ENCODE measurements around the gene OR8K5. TPM values are rescaled to one million over a fixed set of nuclear protein-coding genes. Genes with fewer than 3 reads are reported as not detected.

Gene OR8K5
- total and polyA plus RNA-seq, 2 donors from 2014 or later = not detected

DNA sequence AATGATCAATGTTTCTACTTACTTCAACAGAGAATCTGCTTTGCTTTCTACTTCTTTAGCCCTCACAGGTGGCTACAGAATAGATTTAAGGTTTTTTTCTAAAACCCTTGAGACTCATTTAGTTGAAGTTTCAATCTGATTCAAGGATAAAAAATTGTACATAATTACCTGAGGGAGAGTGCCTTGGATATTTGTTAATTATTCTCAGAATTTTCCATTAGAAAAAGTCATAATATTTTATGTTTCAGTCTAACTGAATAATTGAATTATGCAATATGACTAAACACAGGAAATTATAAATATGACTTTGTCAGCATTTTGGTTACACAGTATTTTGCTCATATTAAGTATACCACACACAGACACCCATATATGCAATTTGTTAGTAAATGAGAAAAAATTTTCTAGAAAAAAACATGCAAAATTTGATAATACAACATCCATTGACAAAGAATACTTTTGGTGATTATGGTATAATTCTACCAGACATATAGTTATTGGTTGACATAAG is 19.9 kb downstream of the OR8K5 start, which contains the start of gene OR8J3:
Gene OR8J3 (minus strand): TSS at position 51 of the 511 bp plus-strand sequence. CDS start 2,483 bp downstream, outside the sequence.
- intact Hi-C loops (cut with DNase I) = no loop called here
- FAIRE-seq (no peak), DNase-seq (no peak)
- Histone ChIP-seq H3K9ac (ENCODE audit: low read length in 3 of 3) (no peak within 1 kb of the TSS), H3K9me3 (ENCODE audit: control insufficient read depth in 2 of 3, insufficient read depth in 1 of 3, low read length in 3 of 3) (peaks cover 0 to 9% (median 0%) of the 10 kb centered on the region in 3 donors), H3K27me3 (ENCODE audit: control insufficient read depth, insufficient read depth, low read length) (no peaks in the 10 kb centered on the region), H3K27ac (ENCODE audit: low read depth in 2 of 2, low read length in 2 of 2) (no peak within 1 kb of the TSS), H3K4me3 (ENCODE audit: low read length in 3 of 3) (no peak within 1 kb of the TSS), H3K4me1 (ENCODE audit: control insufficient read depth in 2 of 3, insufficient read depth in 2 of 3, low read depth in 1 of 3, low read length in 3 of 3) (no peaks in the 10 kb centered on the region), H3K36me3 (ENCODE audit: control insufficient read depth in 2 of 3, insufficient read depth in 3 of 3, low read length in 3 of 3) (no peaks in the 10 kb centered on the region)
- TF ChIP-seq, protein P1, sequence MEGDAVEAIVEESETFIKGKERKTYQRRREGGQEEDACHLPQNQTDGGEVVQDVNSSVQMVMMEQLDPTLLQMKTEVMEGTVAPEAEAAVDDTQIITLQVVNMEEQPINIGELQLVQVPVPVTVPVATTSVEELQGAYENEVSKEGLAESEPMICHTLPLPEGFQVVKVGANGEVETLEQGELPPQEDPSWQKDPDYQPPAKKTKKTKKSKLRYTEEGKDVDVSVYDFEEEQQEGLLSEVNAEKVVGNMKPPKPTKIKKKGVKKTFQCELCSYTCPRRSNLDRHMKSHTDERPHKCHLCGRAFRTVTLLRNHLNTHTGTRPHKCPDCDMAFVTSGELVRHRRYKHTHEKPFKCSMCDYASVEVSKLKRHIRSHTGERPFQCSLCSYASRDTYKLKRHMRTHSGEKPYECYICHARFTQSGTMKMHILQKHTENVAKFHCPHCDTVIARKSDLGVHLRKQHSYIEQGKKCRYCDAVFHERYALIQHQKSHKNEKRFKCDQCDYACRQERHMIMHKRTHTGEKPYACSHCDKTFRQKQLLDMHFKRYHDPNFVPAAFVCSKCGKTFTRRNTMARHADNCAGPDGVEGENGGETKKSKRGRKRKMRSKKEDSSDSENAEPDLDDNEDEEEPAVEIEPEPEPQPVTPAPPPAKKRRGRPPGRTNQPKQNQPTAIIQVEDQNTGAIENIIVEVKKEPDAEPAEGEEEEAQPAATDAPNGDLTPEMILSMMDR (IDR thresholded peaks at IDR 0.05; ENCODE audit: borderline replicate concordance, extremely low read depth, insufficient read depth) = no peak

DNA sequence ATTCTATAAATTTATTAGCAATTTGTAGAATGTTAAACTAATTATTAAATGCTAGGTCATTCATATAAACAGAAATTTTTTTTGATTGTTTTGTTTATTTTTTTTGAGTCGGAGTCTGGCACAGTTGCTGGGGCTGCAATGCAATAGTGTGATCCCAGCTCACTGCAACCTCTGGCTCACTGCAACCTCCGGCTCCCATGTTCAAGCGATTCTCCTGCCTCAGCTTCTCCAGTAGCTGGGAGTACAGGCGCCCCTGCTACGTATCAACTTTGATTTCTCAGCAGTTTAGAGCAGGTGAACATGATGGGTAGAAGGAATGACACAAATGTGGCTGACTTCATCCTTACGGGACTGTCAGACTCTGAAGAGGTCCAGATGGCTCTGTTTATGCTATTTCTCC is 38.0 kb downstream of the OR8K5 start, which contains the start of gene OR8H3:
Gene OR8H3 (plus strand): TSS at position 301 of the 400 bp plus-strand sequence. CDS start 0 bp downstream, at position 301.
- H3K36me3 ChIP-seq (ENCODE audit: control insufficient read depth in 2 of 3, insufficient read depth in 3 of 3, low read length in 3 of 3) = no peaks in the 10 kb centered on the region
- TF ChIP-seq, protein P1 (IDR thresholded peaks at IDR 0.05; ENCODE audit: borderline replicate concordance, extremely low read depth, insufficient read depth) = no peak
- H3K4me3 ChIP-seq (ENCODE audit: low read length in 3 of 3) = no peak within 1 kb of the TSS
- H3K9ac ChIP-seq (ENCODE audit: low read length in 3 of 3) = no peak within 1 kb of the TSS
- no peak for DNase-seq
- no peak within 1 kb of the TSS for H3K27ac ChIP-seq (ENCODE audit: low read depth in 2 of 2, low read length in 2 of 2)
- no peak for FAIRE-seq
- no peaks in the 10 kb centered on the region for H3K27me3 ChIP-seq (ENCODE audit: control insufficient read depth, insufficient read depth, low read length)
- intact Hi-C loops (cut with DNase I) = no loop called here
- no peaks in the 10 kb centered on the region for H3K4me1 ChIP-seq (ENCODE audit: control insufficient read depth in 2 of 3, insufficient read depth in 2 of 3, low read depth in 1 of 3, low read length in 3 of 3)
- H3K9me3 ChIP-seq (ENCODE audit: control insufficient read depth in 2 of 3, insufficient read depth in 1 of 3, low read length in 3 of 3) = no peaks in the 10 kb centered on the region

Other genes with a start within 250 kb of the OR8K5 start
- gene OR5W2, start 245.7 kb downstream of the OR8K5 start, total RNA-seq = not detected
- gene OR5W2, start 245.7 kb downstream of the OR8K5 start, polyA plus RNA-seq (ENCODE audit: insufficient read depth, low read depth, low replicate concordance) = not detected
- not detected for gene OR5I1, start 223.9 kb downstream of the OR8K5 start, total RNA-seq
- gene OR5I1, start 223.9 kb downstream of the OR8K5 start, polyA plus RNA-seq (ENCODE audit: insufficient read depth, low read depth, low replicate concordance) = not detected
- gene OR10AG1, start 190.4 kb downstream of the OR8K5 start, total RNA-seq = not detected
- not detected for gene OR10AG1, start 190.4 kb downstream of the OR8K5 start, polyA plus RNA-seq (ENCODE audit: insufficient read depth, low read depth, low replicate concordance)
- not detected for gene OR5F1, start 165.7 kb downstream of the OR8K5 start, total RNA-seq
- gene OR5F1, start 165.7 kb downstream of the OR8K5 start, polyA plus RNA-seq (ENCODE audit: insufficient read depth, low read depth, low replicate concordance) = not detected
- gene OR5AS1, start 132.7 kb downstream of the OR8K5 start, total RNA-seq = not detected
- not detected for gene OR5AS1, start 132.7 kb downstream of the OR8K5 start, polyA plus RNA-seq (ENCODE audit: insufficient read depth, low read depth, low replicate concordance)
- gene OR8I2, start 67.0 kb downstream of the OR8K5 start, total RNA-seq = not detected
- not detected for gene OR8I2, start 67.0 kb downstream of the OR8K5 start, polyA plus RNA-seq (ENCODE audit: insufficient read depth, low read depth, low replicate concordance)
- not detected for gene OR8H2, start 56.6 kb downstream of the OR8K5 start, total RNA-seq
- gene OR8H2, start 56.6 kb downstream of the OR8K5 start, polyA plus RNA-seq (ENCODE audit: insufficient read depth, low read depth, low replicate concordance) = not detected
- not detected for gene OR8H3, start 37.9 kb downstream of the OR8K5 start, total RNA-seq
- not detected for gene OR8H3, start 37.9 kb downstream of the OR8K5 start, polyA plus RNA-seq (ENCODE audit: insufficient read depth, low read depth, low replicate concordance)
- gene OR8J3, start 20.1 kb downstream of the OR8K5 start, total RNA-seq = not detected
- not detected for gene OR8J3, start 20.1 kb downstream of the OR8K5 start, polyA plus RNA-seq (ENCODE audit: insufficient read depth, low read depth, low replicate concordance)
- not detected for gene OR5J2, start 16.3 kb upstream of the OR8K5 start, total RNA-seq
- gene OR5J2, start 16.3 kb upstream of the OR8K5 start, polyA plus RNA-seq (ENCODE audit: insufficient read depth, low read depth, low replicate concordance) = not detected
- not detected for gene OR5T2, start 73.9 kb upstream of the OR8K5 start, total RNA-seq
- not detected for gene OR5T2, start 73.9 kb upstream of the OR8K5 start, polyA plus RNA-seq (ENCODE audit: insufficient read depth, low read depth, low replicate concordance)
- not detected for gene OR5T3, start 91.9 kb upstream of the OR8K5 start, total RNA-seq
- gene OR5T3, start 91.9 kb upstream of the OR8K5 start, polyA plus RNA-seq (ENCODE audit: insufficient read depth, low read depth, low replicate concordance) = not detected
- gene OR5T1, start 113.8 kb upstream of the OR8K5 start, total RNA-seq = not detected
- not detected for gene OR5T1, start 113.8 kb upstream of the OR8K5 start, polyA plus RNA-seq (ENCODE audit: insufficient read depth, low read depth, low replicate concordance)
- not detected for gene OR8H1, start 131.9 kb upstream of the OR8K5 start, total RNA-seq
- not detected for gene OR8H1, start 131.9 kb upstream of the OR8K5 start, polyA plus RNA-seq (ENCODE audit: insufficient read depth, low read depth, low replicate concordance)
- gene OR8K3, start 154.8 kb upstream of the OR8K5 start, total RNA-seq = not detected
- gene OR8K3, start 154.8 kb upstream of the OR8K5 start, polyA plus RNA-seq (ENCODE audit: insufficient read depth, low read depth, low replicate concordance) = not detected
- gene OR8K1, start 185.7 kb upstream of the OR8K5 start, total RNA-seq = not detected
- gene OR8K1, start 185.7 kb upstream of the OR8K5 start, polyA plus RNA-seq (ENCODE audit: insufficient read depth, low read depth, low replicate concordance) = not detected
- gene OR8J1, start 194.0 kb upstream of the OR8K5 start, total RNA-seq = not detected
- not detected for gene OR8J1, start 194.0 kb upstream of the OR8K5 start, polyA plus RNA-seq (ENCODE audit: insufficient read depth, low read depth, low replicate concordance)
- not detected for gene OR8U1, start 215.3 kb upstream of the OR8K5 start, total RNA-seq
- gene OR8U1, start 215.3 kb upstream of the OR8K5 start, polyA plus RNA-seq (ENCODE audit: insufficient read depth, low read depth, low replicate concordance) = not detected